ENCODE results near the gene TRIM71.

DNA sequence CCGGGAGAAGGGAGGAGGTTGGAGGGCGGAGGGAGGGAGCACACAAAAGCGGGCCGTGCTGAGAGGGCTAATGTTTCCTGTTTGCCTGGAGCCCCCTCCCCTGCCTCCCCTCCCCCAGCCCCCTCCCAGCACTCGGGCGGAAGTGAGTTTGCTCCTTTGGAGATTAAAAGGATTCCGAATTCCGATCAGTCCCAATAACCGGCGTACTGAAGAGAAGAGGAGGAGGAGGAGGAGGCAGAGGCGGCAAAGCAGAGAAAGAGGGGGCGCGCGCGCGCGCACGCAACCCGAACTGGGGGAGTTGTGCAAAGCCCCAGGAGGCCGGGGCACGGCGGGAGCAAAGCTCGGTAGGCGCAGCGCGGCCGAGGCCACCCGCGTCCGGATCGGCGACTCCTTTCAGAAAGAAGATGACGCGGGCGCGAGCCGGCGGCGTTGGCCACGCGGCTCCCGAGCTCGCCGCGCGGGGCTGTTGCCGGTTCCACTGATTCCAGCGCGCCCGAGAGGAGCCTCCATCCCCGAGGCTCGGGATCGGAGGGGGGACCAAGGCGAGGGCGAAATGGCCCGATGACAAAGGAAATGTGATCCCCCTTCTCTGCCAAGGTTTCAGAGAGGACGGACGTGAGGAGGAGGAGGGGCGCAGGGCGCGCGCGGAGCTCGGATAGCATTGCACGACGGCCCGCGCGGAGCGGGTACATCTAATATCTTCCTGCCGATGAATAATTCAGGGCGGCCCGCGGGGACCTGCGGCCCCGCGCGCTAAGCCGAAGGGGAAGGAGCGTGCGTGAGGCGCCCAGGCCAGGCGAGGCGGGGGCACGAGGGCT lies 1.1 kb upstream of the TRIM71 start:
- TF ChIP-seq, protein P1, sequence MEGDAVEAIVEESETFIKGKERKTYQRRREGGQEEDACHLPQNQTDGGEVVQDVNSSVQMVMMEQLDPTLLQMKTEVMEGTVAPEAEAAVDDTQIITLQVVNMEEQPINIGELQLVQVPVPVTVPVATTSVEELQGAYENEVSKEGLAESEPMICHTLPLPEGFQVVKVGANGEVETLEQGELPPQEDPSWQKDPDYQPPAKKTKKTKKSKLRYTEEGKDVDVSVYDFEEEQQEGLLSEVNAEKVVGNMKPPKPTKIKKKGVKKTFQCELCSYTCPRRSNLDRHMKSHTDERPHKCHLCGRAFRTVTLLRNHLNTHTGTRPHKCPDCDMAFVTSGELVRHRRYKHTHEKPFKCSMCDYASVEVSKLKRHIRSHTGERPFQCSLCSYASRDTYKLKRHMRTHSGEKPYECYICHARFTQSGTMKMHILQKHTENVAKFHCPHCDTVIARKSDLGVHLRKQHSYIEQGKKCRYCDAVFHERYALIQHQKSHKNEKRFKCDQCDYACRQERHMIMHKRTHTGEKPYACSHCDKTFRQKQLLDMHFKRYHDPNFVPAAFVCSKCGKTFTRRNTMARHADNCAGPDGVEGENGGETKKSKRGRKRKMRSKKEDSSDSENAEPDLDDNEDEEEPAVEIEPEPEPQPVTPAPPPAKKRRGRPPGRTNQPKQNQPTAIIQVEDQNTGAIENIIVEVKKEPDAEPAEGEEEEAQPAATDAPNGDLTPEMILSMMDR (IDR thresholded peaks at IDR 0.05) = no peak
- TF ChIP-seq POLR2A (IDR thresholded peaks at IDR 0.05) = no peak

Data from Peyer's patch (tissue), 4 donors.